Measurements from ENCODE around the gene TCHH. TPM values are rescaled to one million over a fixed set of nuclear protein-coding genes. Genes with fewer than 3 reads are reported as not detected.

Gene TCHH
- total and polyA plus RNA-seq, 3 donors from 2014 or later = 0.53 to 2.9 (median 2.2) TPM

DNA sequence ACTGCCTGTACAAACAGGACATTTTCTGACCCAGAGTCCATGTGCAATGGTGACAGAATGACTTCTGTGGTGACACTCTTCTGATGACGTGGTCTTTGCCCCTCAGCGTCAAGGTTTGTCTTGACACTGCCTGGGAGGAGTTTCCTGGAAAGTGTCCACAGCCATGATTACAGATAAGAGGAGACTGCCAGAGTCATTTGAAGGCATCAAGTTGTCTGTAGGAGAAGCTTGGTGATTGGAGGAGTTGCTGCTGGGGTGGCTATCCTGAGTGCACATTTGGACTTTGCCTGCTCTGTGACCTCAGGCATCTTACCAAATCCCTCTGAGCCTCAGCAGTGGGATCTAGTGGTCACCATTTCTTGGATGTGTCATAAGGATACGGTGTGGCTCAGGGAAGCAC is 44.1 kb downstream of the TCHH start:
- Histone ChIP-seq H3K4me1 (no peaks in the 10 kb centered on the region), H3K4me3 (no peak overlapping the region), H3K27ac (no peak overlapping the region), H3K9me3 (no peaks in the 10 kb centered on the region), H3K27me3 (no peaks in the 10 kb centered on the region), H3K36me3 (ENCODE audit: low read depth, missing control alignments) (no peaks in the 10 kb centered on the region)
- no peak for DNase-seq
- 71 to 91% methylated on average over 3 of the region's 3 CpGs for WGBS, 2 donors
- TF ChIP-seq, protein P1, sequence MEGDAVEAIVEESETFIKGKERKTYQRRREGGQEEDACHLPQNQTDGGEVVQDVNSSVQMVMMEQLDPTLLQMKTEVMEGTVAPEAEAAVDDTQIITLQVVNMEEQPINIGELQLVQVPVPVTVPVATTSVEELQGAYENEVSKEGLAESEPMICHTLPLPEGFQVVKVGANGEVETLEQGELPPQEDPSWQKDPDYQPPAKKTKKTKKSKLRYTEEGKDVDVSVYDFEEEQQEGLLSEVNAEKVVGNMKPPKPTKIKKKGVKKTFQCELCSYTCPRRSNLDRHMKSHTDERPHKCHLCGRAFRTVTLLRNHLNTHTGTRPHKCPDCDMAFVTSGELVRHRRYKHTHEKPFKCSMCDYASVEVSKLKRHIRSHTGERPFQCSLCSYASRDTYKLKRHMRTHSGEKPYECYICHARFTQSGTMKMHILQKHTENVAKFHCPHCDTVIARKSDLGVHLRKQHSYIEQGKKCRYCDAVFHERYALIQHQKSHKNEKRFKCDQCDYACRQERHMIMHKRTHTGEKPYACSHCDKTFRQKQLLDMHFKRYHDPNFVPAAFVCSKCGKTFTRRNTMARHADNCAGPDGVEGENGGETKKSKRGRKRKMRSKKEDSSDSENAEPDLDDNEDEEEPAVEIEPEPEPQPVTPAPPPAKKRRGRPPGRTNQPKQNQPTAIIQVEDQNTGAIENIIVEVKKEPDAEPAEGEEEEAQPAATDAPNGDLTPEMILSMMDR (IDR thresholded peaks at IDR 0.05) = no peak
- no peak for TF ChIP-seq POLR2A (IDR thresholded peaks at IDR 0.05)
- intact Hi-C loops (cut with DNase I; ENCODE audit: low total_unique reads) = no loop called here

DNA sequence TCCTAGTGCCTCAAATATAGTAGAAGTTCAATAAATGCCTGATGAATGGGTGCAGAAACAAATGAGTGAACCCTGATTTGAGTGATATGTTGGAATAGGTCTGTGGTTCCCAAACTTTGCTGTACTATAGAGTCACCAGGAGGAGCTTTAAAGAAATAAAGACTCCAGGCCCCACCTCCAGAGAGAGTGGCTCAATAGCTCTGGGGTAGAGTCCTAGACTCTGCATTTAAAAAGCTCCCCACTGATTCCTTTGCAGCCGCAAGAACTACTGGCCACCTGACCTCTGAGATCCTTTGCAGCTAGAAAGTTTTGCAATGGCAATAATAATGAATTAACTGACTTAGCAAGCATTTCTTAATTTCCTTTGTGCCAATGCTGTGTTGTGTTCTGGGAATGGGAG is 47.3 kb downstream of the TCHH start:
- no peak for DNase-seq
- H3K27ac ChIP-seq = no peak overlapping the region
- intact Hi-C loops (cut with DNase I; ENCODE audit: low total_unique reads) = no loop called here
- H3K9me3 ChIP-seq = no peaks in the 10 kb centered on the region
- TF ChIP-seq, protein P1 (IDR thresholded peaks at IDR 0.05) = no peak
- no peak for TF ChIP-seq POLR2A (IDR thresholded peaks at IDR 0.05)
- H3K4me1 ChIP-seq = no peaks in the 10 kb centered on the region
- H3K27me3 ChIP-seq = no peaks in the 10 kb centered on the region
- no peaks in the 10 kb centered on the region for H3K36me3 ChIP-seq (ENCODE audit: low read depth, missing control alignments)
- WGBS, 2 donors = 22 to 78% methylated on average over 1 of the region's 1 CpG
- H3K4me3 ChIP-seq = no peak overlapping the region

- Histone ChIP-seq H3K27me3 (no peaks in the 10 kb centered on the region), H3K9me3 (no peaks in the 10 kb centered on the region), H3K27ac (no peak overlapping the region), H3K4me1 (no peaks in the 10 kb centered on the region), H3K4me3 (no peak overlapping the region), H3K36me3 (ENCODE audit: low read depth, missing control alignments) (no peaks in the 10 kb centered on the region)
- no peak for DNase-seq
- intact Hi-C loops (cut with DNase I; ENCODE audit: low total_unique reads) = no loop called here
- TF ChIP-seq POLR2A (IDR thresholded peaks at IDR 0.05) = no peak
- TF ChIP-seq, protein P1 (IDR thresholded peaks at IDR 0.05) = no peak
Observed at GRCh38 chr1:152067150-152067549, 48.1 kb downstream of the TCHH start.

DNA sequence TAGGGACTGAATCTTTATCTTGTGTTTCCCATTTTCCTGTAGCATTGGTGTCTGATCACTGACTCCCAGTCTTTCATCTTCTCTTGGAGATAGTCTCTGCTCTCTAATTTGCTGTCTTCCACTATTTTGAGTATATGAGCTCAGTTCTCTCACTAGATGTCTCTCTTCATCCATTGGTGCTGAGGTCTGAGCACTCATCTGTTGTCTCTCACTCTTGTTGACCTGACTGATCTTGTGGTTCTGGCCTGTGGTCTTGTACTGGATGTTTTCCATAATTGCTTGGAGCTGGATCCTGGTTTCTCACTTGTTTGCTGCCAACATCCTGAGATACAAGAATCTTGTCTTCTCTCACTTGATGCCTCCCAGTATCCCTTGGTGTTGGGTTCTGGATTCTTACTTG is 53.3 kb downstream of the TCHH start:
- H3K4me3 ChIP-seq = no peak overlapping the region
- no peaks in the 10 kb centered on the region for H3K4me1 ChIP-seq
- H3K27me3 ChIP-seq = no peaks in the 10 kb centered on the region
- H3K27ac ChIP-seq = no peak overlapping the region
- TF ChIP-seq, protein P1 (IDR thresholded peaks at IDR 0.05) = no peak
- no peak for TF ChIP-seq POLR2A (IDR thresholded peaks at IDR 0.05)
- no peaks in the 10 kb centered on the region for H3K9me3 ChIP-seq
- no peaks in the 10 kb centered on the region for H3K36me3 ChIP-seq (ENCODE audit: low read depth, missing control alignments)
- intact Hi-C loops (cut with DNase I; ENCODE audit: low total_unique reads) = no loop called here
- no peak for DNase-seq

Small RNA genes lying within 50 kb of the gene (small RNA-seq; reads per million reads assigned to genes)
- gene SPTLC1P4 = 0 reads per million in 2 donors

Other genes with a start within 250 kb of the TCHH start
- 10 to 100 TPM; 35.0 to 42.0 TPM for gene THEM4, start 205.9 kb downstream of the TCHH start, total RNA-seq
- gene THEM4, start 205.9 kb downstream of the TCHH start, polyA plus RNA-seq (ENCODE audit: insufficient read depth, low read depth, low replicate concordance) = 33.5 TPM
- gene S100A10, start 121.6 kb downstream of the TCHH start, total RNA-seq = 100 to 1,000 TPM in 1 of 2 donors, 10 to 100 TPM in 1; 92.4 to 110 TPM
- gene S100A10, start 121.6 kb downstream of the TCHH start, polyA plus RNA-seq (ENCODE audit: insufficient read depth, low read depth, low replicate concordance) = 364 TPM
- gene S100A11, start 78.4 kb downstream of the TCHH start, total RNA-seq = 10 to 100 TPM; 80.2 to 86.9 TPM
- gene S100A11, start 78.4 kb downstream of the TCHH start, polyA plus RNA-seq (ENCODE audit: insufficient read depth, low read depth, low replicate concordance) = 275 TPM
- under 1 TPM in 1 of 2 donors, not detected in 1; 0.12 TPM for gene TCHHL1, start 26.4 kb downstream of the TCHH start, total RNA-seq
- gene TCHHL1, start 26.4 kb downstream of the TCHH start, polyA plus RNA-seq (ENCODE audit: insufficient read depth, low read depth, low replicate concordance) = not detected
- under 1 TPM in 1 of 2 donors, not detected in 1; 0.06 TPM for gene RPTN, start 43.8 kb upstream of the TCHH start, total RNA-seq
- gene RPTN, start 43.8 kb upstream of the TCHH start, polyA plus RNA-seq (ENCODE audit: insufficient read depth, low read depth, low replicate concordance) = not detected
- gene HRNR, start 108.7 kb upstream of the TCHH start, total RNA-seq = under 1 TPM in 1 of 2 donors, not detected in 1; 0.06 TPM
- not detected for gene HRNR, start 108.7 kb upstream of the TCHH start, polyA plus RNA-seq (ENCODE audit: insufficient read depth, low read depth, low replicate concordance)
- gene FLG, start 209.8 kb upstream of the TCHH start, total RNA-seq = under 1 TPM; 0.16 to 0.19 TPM
- not detected for gene FLG, start 209.8 kb upstream of the TCHH start, polyA plus RNA-seq (ENCODE audit: insufficient read depth, low read depth, low replicate concordance)
- under 1 TPM; 0.08 to 0.31 TPM for gene FLG2, start 244.6 kb upstream of the TCHH start, total RNA-seq
- gene FLG2, start 244.6 kb upstream of the TCHH start, polyA plus RNA-seq (ENCODE audit: insufficient read depth, low read depth, low replicate concordance) = 0.03 TPM